ENCODE data around the gene LSAMP.

- TF ChIP-seq, protein P1, sequence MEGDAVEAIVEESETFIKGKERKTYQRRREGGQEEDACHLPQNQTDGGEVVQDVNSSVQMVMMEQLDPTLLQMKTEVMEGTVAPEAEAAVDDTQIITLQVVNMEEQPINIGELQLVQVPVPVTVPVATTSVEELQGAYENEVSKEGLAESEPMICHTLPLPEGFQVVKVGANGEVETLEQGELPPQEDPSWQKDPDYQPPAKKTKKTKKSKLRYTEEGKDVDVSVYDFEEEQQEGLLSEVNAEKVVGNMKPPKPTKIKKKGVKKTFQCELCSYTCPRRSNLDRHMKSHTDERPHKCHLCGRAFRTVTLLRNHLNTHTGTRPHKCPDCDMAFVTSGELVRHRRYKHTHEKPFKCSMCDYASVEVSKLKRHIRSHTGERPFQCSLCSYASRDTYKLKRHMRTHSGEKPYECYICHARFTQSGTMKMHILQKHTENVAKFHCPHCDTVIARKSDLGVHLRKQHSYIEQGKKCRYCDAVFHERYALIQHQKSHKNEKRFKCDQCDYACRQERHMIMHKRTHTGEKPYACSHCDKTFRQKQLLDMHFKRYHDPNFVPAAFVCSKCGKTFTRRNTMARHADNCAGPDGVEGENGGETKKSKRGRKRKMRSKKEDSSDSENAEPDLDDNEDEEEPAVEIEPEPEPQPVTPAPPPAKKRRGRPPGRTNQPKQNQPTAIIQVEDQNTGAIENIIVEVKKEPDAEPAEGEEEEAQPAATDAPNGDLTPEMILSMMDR (IDR thresholded peaks at IDR 0.05): no peak
- TF ChIP-seq POLR2AphosphoS5 (IDR thresholded peaks at IDR 0.05) (no peak), EP300 (IDR thresholded peaks at IDR 0.05) (no peak)
Observed at GRCh38 chr3:115779011-115779410, 666.3 kb downstream of the LSAMP start.
